NCI-H128 (cell line): ENCODE data around the gene ANKS1B.

Experiments
- DNase-seq: peaks from one replicate; lab custom pipeline; 2025; ENCODE audit not compliant: unreplicated experiment; lab: John Stamatoyannopoulos, UW

ANKS1B gene

GRCh38 chr12:99223579-99223978 lies 761.2 kb downstream of the ANKS1B start:
- DNase-seq, result no peak

GRCh38 chr12:99213047-99213446 lies 771.7 kb downstream of the ANKS1B start:
- no peak for DNase-seq

- DNase-seq, result no peak
Observed at GRCh38 chr12:99212275-99212674, 772.5 kb downstream of the ANKS1B start.

- DNase-seq, result no peak
Observed at GRCh38 chr12:99205111-99205510, 779.6 kb downstream of the ANKS1B start.

- DNase-seq, result no peak
Observed at GRCh38 chr12:99201906-99202645, 782.7 kb downstream of the ANKS1B start.

- no peak for DNase-seq
Observed at GRCh38 chr12:99200711-99201384, 783.9 kb downstream of the ANKS1B start.

GRCh38 chr12:99195474-99195873 lies 789.3 kb downstream of the ANKS1B start:
- no peak for DNase-seq

- DNase-seq, result no peak
Observed at GRCh38 chr12:99192489-99192888, 792.2 kb downstream of the ANKS1B start.

- no peak for DNase-seq
Observed at GRCh38 chr12:99176871-99177270, 807.9 kb downstream of the ANKS1B start.

GRCh38 chr12:99170461-99170860 lies 814.3 kb downstream of the ANKS1B start:
- no peak for DNase-seq

GRCh38 chr12:99170037-99170436 lies 814.7 kb downstream of the ANKS1B start:
- no peak for DNase-seq

GRCh38 chr12:99157946-99158345 lies 826.8 kb downstream of the ANKS1B start:
- DNase-seq, result no peak

- DNase-seq, result no peak
Observed at GRCh38 chr12:99154983-99155336, 829.8 kb downstream of the ANKS1B start.

- DNase-seq, result no peak
Observed at GRCh38 chr12:99154216-99154982, 830.3 kb downstream of the ANKS1B start.

- DNase-seq, result no peak
Observed at GRCh38 chr12:99153293-99153692, 831.4 kb downstream of the ANKS1B start.

- no peak for DNase-seq
Observed at GRCh38 chr12:99152337-99152736, 832.4 kb downstream of the ANKS1B start.

GRCh38 chr12:99151744-99152143 lies 833.0 kb downstream of the ANKS1B start:
- no peak for DNase-seq

- no peak for DNase-seq
Observed at GRCh38 chr12:99147130-99147529, 837.6 kb downstream of the ANKS1B start.

- no peak for DNase-seq
Observed at GRCh38 chr12:99146730-99147129, 838.0 kb downstream of the ANKS1B start.

- no peak for DNase-seq
Observed at GRCh38 chr12:99146185-99146584, 838.6 kb downstream of the ANKS1B start.

- DNase-seq, result no peak
Observed at GRCh38 chr12:99142651-99143050, 842.1 kb downstream of the ANKS1B start.
